Large intestine (tissue), 3 donors: ENCODE measurements around the gene SLC7A6. TPM values are rescaled to one million over a fixed set of nuclear protein-coding genes. Genes with fewer than 3 reads are reported as not detected.

Source experiments
- DNase-seq, 2 donors: peaks; one replicate each; pipeline versions ENCODE4 v3.0.0 to v3.0.0-alpha.2; 2013
- H3K27ac ChIP-seq: one replicate; pipeline ENCODE4 v1.5.1; 2013; ENCODE audit warnings: low read length
- H3K27me3 ChIP-seq: 2 replicates; pipeline ENCODE4 v1.6.1; 2013; ENCODE audit warnings: low read length; ENCODE audit not compliant: control insufficient read depth, insufficient read depth
- H3K36me3 ChIP-seq: 2 replicates; pipeline ENCODE4 v1.6.1; 2013; ENCODE audit warnings: low read length; ENCODE audit not compliant: control insufficient read depth, insufficient read depth
- H3K4me1 ChIP-seq: one replicate; pipeline ENCODE4 v1.6.1; 2013; ENCODE audit warnings: low read length; ENCODE audit not compliant: control insufficient read depth, insufficient read depth
- H3K4me3 ChIP-seq: one replicate; pipeline ENCODE4 v1.5.1; 2013; ENCODE audit warnings: low read length
- H3K9me3 ChIP-seq: one replicate; pipeline ENCODE4 v1.6.1; 2013; ENCODE audit warnings: mild to moderate bottlenecking, low read depth, low read length, moderate library complexity; ENCODE audit not compliant: control insufficient read depth
- WGBS: methylation state at CpG from one replicate; pipeline ENCODE4 v1.1.5; 2013; ENCODE audit warnings: low lambda C conversion rate; ENCODE audit not compliant: insufficient coverage; 5-methylcytosine and 5-hydroxymethylcytosine counted together
- polyA plus RNA-seq: library from polyadenylated mRNA; unstranded; fragments of 120-200 nt; gene quantifications from one replicate; pipeline ENCODE4 v1.2.1, GENCODE V29; 2013

SLC7A6 gene
- polyA plus RNA-seq, 1 donor: 11.6 TPM

- WGBS: 100% methylated on average over 1 of the region's 7 CpGs
Measured at GRCh38 chr16:68300734-68301459, 36.6 kb downstream of the SLC7A6 start.

GRCh38 chr16:68306633-68307032 is 42.3 kb downstream of the SLC7A6 start:
- H3K4me1 ChIP-seq: peaks cover 10% of the 10 kb centered on the region
- H3K4me3 ChIP-seq: no peak overlapping the region
- H3K9me3 ChIP-seq: no peaks in the 10 kb centered on the region
- no peak for DNase-seq
- no CpG with 5 or more reads among the region's 3 CpGs for WGBS
- H3K36me3 ChIP-seq: peaks cover 60% of the 10 kb centered on the region
- H3K27me3 ChIP-seq: no peaks in the 10 kb centered on the region
- H3K27ac ChIP-seq: no peak overlapping the region

More at GRCh38 chr16:68300734-68301459, 36.6 kb downstream of the SLC7A6 start:
- DNase-seq: no peak
- Histone ChIP-seq H3K27ac (no peak overlapping the region), H3K4me1 (peaks cover 5% of the 10 kb centered on the region), H3K27me3 (no peaks in the 10 kb centered on the region), H3K36me3 (peaks cover 90% of the 10 kb centered on the region), H3K4me3 (no peak overlapping the region), H3K9me3 (no peaks in the 10 kb centered on the region)

- Histone ChIP-seq H3K4me3 (peak overlapping the region; percentile 95), H3K27me3 (no peaks in the 10 kb centered on the region), H3K4me1 (peaks cover 15% of the 10 kb centered on the region), H3K9me3 (no peaks in the 10 kb centered on the region), H3K27ac (peak overlapping the region; percentile 85), H3K36me3 (peaks cover 34% of the 10 kb centered on the region)
- no CpG with 5 or more reads among the region's 6 CpGs for WGBS
- peak in 1 of 2 donors; percentile 12 for DNase-seq
Measured at GRCh38 chr16:68309799-68310198, 45.5 kb downstream of the SLC7A6 start.

- peak overlapping the region; percentile 95 for H3K4me3 ChIP-seq
- peaks cover 28% of the 10 kb centered on the region for H3K36me3 ChIP-seq
- H3K9me3 ChIP-seq: no peaks in the 10 kb centered on the region
- WGBS: no CpG with 5 or more reads among the region's 29 CpGs
- peak overlapping the region; percentile 85 for H3K27ac ChIP-seq
- no peak for DNase-seq
- no peaks in the 10 kb centered on the region for H3K27me3 ChIP-seq
- H3K4me1 ChIP-seq: peaks cover 15% of the 10 kb centered on the region
Measured at GRCh38 chr16:68310437-68310773, 46.1 kb downstream of the SLC7A6 start.

GRCh38 chr16:68310774-68311511 is 46.6 kb downstream of the SLC7A6 start, which contains the start of the genes PRMT7 and SLC7A6OS:
PRMT7 (plus strand) TSS chr16:68311019; CDS start chr16:68315980, 4,961 bp downstream.
SLC7A6OS (minus strand) TSS chr16:68310946; CDS start chr16:68310926, 20 bp downstream.
- peak; percentile 88 to 95 for DNase-seq
- Histone ChIP-seq H3K27me3 (no peaks in the 10 kb centered on the region), H3K4me3 (peak within 1 kb of the TSS; percentile 95), H3K9me3 (no peaks in the 10 kb centered on the region), H3K36me3 (peaks cover 26% of the 10 kb centered on the region), H3K4me1 (peaks cover 15% of the 10 kb centered on the region), H3K27ac (peak within 1 kb of the TSS; percentile 85)
- WGBS: no CpG with 5 or more reads among the region's 62 CpGs

GRCh38 chr16:68313116-68313515 is 48.8 kb downstream of the SLC7A6 start:
- WGBS: no CpG with 5 or more reads among the region's 4 CpGs
- Histone ChIP-seq H3K4me1 (peaks cover 15% of the 10 kb centered on the region), H3K9me3 (no peaks in the 10 kb centered on the region), H3K36me3 (peaks cover 24% of the 10 kb centered on the region), H3K27me3 (no peaks in the 10 kb centered on the region), H3K4me3 (no peak overlapping the region), H3K27ac (no peak overlapping the region)
- DNase-seq: no peak

- no peak for DNase-seq
- H3K4me1 ChIP-seq: no peaks in the 10 kb centered on the region
- 83% methylated on average over 2 of the region's 6 CpGs for WGBS
- no peaks in the 10 kb centered on the region for H3K27me3 ChIP-seq
- H3K36me3 ChIP-seq: peaks cover 51% of the 10 kb centered on the region
- no peaks in the 10 kb centered on the region for H3K9me3 ChIP-seq
- H3K27ac ChIP-seq: no peak overlapping the region
- H3K4me3 ChIP-seq: no peak overlapping the region
Measured at GRCh38 chr16:68319185-68319908, 55.0 kb downstream of the SLC7A6 start.

- H3K36me3 ChIP-seq: peaks cover 46% of the 10 kb centered on the region
Measured at GRCh38 chr16:68324336-68324735, 60.0 kb downstream of the SLC7A6 start.

GRCh38 chr16:68324780-68325357 is 60.5 kb downstream of the SLC7A6 start:
- WGBS: no CpG with 5 or more reads among the region's 8 CpGs
- no peaks in the 10 kb centered on the region for H3K9me3 ChIP-seq
- peaks cover 42% of the 10 kb centered on the region for H3K36me3 ChIP-seq
- DNase-seq: no peak
- peaks cover 24% of the 10 kb centered on the region for H3K4me1 ChIP-seq
- H3K4me3 ChIP-seq: no peak overlapping the region
- no peak overlapping the region for H3K27ac ChIP-seq
- H3K27me3 ChIP-seq: no peaks in the 10 kb centered on the region

More at GRCh38 chr16:68324336-68324735, 60.0 kb downstream of the SLC7A6 start:
- no peak for DNase-seq
- no peaks in the 10 kb centered on the region for H3K9me3 ChIP-seq
- no peaks in the 10 kb centered on the region for H3K27me3 ChIP-seq
- WGBS: no CpG with 5 or more reads among the region's 5 CpGs
- H3K4me3 ChIP-seq: no peak overlapping the region
- H3K27ac ChIP-seq: no peak overlapping the region
- peaks cover 18% of the 10 kb centered on the region for H3K4me1 ChIP-seq
